Measurements from ENCODE around the gene DDX20.

DNA sequence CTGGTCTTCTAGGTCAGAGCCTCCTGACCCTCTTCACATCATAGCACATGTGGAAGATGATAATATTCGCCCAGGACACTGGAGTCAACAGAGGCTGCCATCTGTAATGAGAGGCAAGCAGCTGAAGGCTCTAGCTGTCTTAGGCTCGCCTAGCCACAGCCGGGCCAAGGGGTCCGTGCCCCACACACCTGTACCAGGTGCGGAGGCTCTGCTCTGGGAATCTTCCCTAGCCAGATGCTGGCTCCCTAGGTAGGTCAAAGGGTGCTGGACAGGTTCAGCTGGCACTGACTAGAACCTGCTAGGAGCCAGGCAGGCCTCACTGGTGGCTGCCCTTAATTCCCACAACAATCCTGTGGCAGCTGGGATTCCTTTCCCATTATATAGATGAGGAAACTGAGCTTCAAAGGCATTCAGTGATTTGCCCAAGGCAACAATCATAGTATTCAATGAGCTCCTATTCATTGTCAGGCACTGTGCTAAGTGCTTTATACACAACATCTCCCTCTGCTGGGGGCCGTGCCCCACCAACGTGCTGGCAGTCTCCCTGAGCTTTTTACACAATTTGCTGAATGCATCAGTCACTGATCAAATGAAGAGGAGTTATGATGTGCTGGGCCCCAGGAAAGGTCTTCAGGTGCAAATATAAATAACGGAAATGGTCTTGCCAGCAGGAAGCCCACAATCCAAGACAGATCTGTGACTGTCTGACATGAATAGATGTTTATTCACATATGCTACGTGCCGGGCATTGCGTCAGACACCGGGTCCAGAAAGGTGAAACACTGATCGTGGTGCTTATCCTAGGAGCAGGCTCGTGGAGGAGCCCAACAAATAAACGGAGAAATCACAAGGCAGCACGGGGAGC, 58.0 kb downstream of the DDX20 start:
- TF ChIP-seq, protein P1, sequence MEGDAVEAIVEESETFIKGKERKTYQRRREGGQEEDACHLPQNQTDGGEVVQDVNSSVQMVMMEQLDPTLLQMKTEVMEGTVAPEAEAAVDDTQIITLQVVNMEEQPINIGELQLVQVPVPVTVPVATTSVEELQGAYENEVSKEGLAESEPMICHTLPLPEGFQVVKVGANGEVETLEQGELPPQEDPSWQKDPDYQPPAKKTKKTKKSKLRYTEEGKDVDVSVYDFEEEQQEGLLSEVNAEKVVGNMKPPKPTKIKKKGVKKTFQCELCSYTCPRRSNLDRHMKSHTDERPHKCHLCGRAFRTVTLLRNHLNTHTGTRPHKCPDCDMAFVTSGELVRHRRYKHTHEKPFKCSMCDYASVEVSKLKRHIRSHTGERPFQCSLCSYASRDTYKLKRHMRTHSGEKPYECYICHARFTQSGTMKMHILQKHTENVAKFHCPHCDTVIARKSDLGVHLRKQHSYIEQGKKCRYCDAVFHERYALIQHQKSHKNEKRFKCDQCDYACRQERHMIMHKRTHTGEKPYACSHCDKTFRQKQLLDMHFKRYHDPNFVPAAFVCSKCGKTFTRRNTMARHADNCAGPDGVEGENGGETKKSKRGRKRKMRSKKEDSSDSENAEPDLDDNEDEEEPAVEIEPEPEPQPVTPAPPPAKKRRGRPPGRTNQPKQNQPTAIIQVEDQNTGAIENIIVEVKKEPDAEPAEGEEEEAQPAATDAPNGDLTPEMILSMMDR (IDR thresholded peaks at IDR 0.05) = peak in 2 of 12 donors; percentile 4 to 6
- no peak for TF ChIP-seq POLR2A (IDR thresholded peaks at IDR 0.05)
